Endothelial cell (in vitro differentiated cells): ENCODE measurements around the gene GAB1. TPM values are rescaled to one million over a fixed set of nuclear protein-coding genes. Genes with fewer than 3 reads are reported as not detected.

ENCODE experiments used
- DNase-seq: peaks from one replicate; pipeline ENCODE4 v3.0.0; 2021; ENCODE audit warnings: low spot score
- H3K27ac Mint-ChIP-seq: one replicate; pipeline ENCODE4 v1.8.0; 2021; ENCODE audit warnings: mixed read lengths, inconsistent platforms; ENCODE audit not compliant: unreplicated experiment
- H3K27me3 Mint-ChIP-seq: one replicate; pipeline ENCODE4 v1.8.0; 2021; ENCODE audit warnings: mild to moderate bottlenecking, moderate library complexity, mixed read lengths, inconsistent platforms; ENCODE audit not compliant: unreplicated experiment
- H3K36me3 Mint-ChIP-seq: one replicate; pipeline ENCODE4 v1.8.0; 2021; ENCODE audit warnings: mild to moderate bottlenecking, low read depth, mixed read lengths, inconsistent platforms; ENCODE audit not compliant: unreplicated experiment
- H3K4me1 Mint-ChIP-seq: one replicate; pipeline ENCODE4 v1.8.0; 2021; ENCODE audit warnings: mild to moderate bottlenecking, mixed read lengths, inconsistent platforms; ENCODE audit not compliant: unreplicated experiment
- H3K4me3 Mint-ChIP-seq: one replicate; pipeline ENCODE4 v1.8.0; 2021; ENCODE audit warnings: mild to moderate bottlenecking, mixed read lengths, inconsistent platforms; ENCODE audit not compliant: unreplicated experiment
- H3K9me3 Mint-ChIP-seq: one replicate; pipeline ENCODE4 v1.8.0; 2021; ENCODE audit warnings: mixed read lengths, inconsistent platforms; ENCODE audit not compliant: unreplicated experiment
- total RNA-seq: library from RNA; stranded (reverse); fragmentation: NEBNext Ultra II Directional; extraction: Animal tissue kit (Norgen Biotek cat#: 25700); gene quantifications from one replicate; pipeline ENCODE4 v1.2.1, GENCODE V29; 2021; ENCODE audit not compliant: unreplicated experiment
- TF ChIP-seq, protein P1 (sequence below): fragments of 200-600 bp; sonication (generic); IDR thresholded peaks from one replicate; pipeline ENCODE4 v1.5.0; 2021; ENCODE audit warnings: antibody characterized with exemption; ENCODE audit not compliant: unreplicated experiment

GAB1 gene
- total RNA-seq, 1 donor from 2014 or later = 51.8 TPM

GRCh38 chr4:143390764-143391163 lies 54.1 kb downstream of the GAB1 start:
- peaks cover 54% of the 10 kb centered on the region for H3K4me1 Mint-ChIP-seq

GRCh38 chr4:143391261-143391660 lies 54.6 kb downstream of the GAB1 start:
- H3K27ac Mint-ChIP-seq = peak overlapping the region; percentile 85
- H3K27me3 Mint-ChIP-seq = no peaks in the 10 kb centered on the region
- no peak for DNase-seq
- H3K4me1 Mint-ChIP-seq = peaks cover 59% of the 10 kb centered on the region
- H3K9me3 Mint-ChIP-seq = no peaks in the 10 kb centered on the region
- TF ChIP-seq, protein P1, sequence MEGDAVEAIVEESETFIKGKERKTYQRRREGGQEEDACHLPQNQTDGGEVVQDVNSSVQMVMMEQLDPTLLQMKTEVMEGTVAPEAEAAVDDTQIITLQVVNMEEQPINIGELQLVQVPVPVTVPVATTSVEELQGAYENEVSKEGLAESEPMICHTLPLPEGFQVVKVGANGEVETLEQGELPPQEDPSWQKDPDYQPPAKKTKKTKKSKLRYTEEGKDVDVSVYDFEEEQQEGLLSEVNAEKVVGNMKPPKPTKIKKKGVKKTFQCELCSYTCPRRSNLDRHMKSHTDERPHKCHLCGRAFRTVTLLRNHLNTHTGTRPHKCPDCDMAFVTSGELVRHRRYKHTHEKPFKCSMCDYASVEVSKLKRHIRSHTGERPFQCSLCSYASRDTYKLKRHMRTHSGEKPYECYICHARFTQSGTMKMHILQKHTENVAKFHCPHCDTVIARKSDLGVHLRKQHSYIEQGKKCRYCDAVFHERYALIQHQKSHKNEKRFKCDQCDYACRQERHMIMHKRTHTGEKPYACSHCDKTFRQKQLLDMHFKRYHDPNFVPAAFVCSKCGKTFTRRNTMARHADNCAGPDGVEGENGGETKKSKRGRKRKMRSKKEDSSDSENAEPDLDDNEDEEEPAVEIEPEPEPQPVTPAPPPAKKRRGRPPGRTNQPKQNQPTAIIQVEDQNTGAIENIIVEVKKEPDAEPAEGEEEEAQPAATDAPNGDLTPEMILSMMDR = no peak
- peaks cover 13% of the 10 kb centered on the region for H3K36me3 Mint-ChIP-seq
- H3K4me3 Mint-ChIP-seq = no peak overlapping the region

More at GRCh38 chr4:143390764-143391163, 54.1 kb downstream of the GAB1 start:
- TF ChIP-seq, protein P1 = no peak
- Mint-ChIP-seq H3K27me3 (no peaks in the 10 kb centered on the region), H3K4me3 (no peak overlapping the region), H3K9me3 (no peaks in the 10 kb centered on the region), H3K36me3 (peaks cover 10% of the 10 kb centered on the region), H3K27ac (peak overlapping the region; percentile 61)
- no peak for DNase-seq

GRCh38 chr4:143391895-143392294 lies 55.2 kb downstream of the GAB1 start:
- Mint-ChIP-seq H3K4me3 (no peak overlapping the region), H3K36me3 (peaks cover 16% of the 10 kb centered on the region), H3K27ac (no peak overlapping the region), H3K27me3 (no peaks in the 10 kb centered on the region), H3K9me3 (no peaks in the 10 kb centered on the region), H3K4me1 (peaks cover 62% of the 10 kb centered on the region)
- no peak for DNase-seq
- TF ChIP-seq, protein P1 = no peak

- Mint-ChIP-seq H3K4me1 (peaks cover 62% of the 10 kb centered on the region), H3K27me3 (no peaks in the 10 kb centered on the region), H3K27ac (no peak overlapping the region), H3K4me3 (no peak overlapping the region), H3K36me3 (peaks cover 11% of the 10 kb centered on the region), H3K9me3 (no peaks in the 10 kb centered on the region)
- TF ChIP-seq, protein P1 = no peak
- DNase-seq = no peak
These were observed 56.5 kb downstream of the GAB1 start for GRCh38 chr4:143393195-143393594.

- Mint-ChIP-seq H3K27ac (peak overlapping the region; percentile 34), H3K36me3 (peaks cover 11% of the 10 kb centered on the region), H3K4me3 (no peak overlapping the region), H3K9me3 (no peaks in the 10 kb centered on the region), H3K27me3 (peaks cover 3% of the 10 kb centered on the region), H3K4me1 (peaks cover 66% of the 10 kb centered on the region)
- TF ChIP-seq, protein P1 = no peak
- no peak for DNase-seq
These were observed 58.2 kb downstream of the GAB1 start for GRCh38 chr4:143394739-143395453.
